Keratinocyte (primary cell): ENCODE measurements around the gene BAZ1A. TPM values are rescaled to one million over a fixed set of nuclear protein-coding genes. Genes with fewer than 3 reads are reported as not detected.

Experiments
- DNase-seq: peaks from one replicate; pipeline ENCODE4 v3.0.0-alpha.2; 2011; ENCODE audit warnings: low read depth, missing footprints, low spot score
- FAIRE-seq: peaks from 2 replicates; lab custom pipeline; 2011; peaks lifted over from hg19 to GRCh38; lab: Jason Lieb, UNC
- H2AFZ ChIP-seq: 2 replicates; pipeline ENCODE4 v1.6.0; 2012; ENCODE audit warnings: low read length, control low read depth, inconsistent platforms; ENCODE audit not compliant: control insufficient read depth
- H3K27ac ChIP-seq: 2 replicates; pipeline ENCODE4 v1.5.1; 2011; ENCODE audit warnings: low read length; ENCODE audit not compliant: control insufficient read depth, insufficient read depth
- H3K27me3 ChIP-seq: 3 replicates; pipeline ENCODE4 v1.6.0; 2011; ENCODE audit warnings: low read length; ENCODE audit not compliant: control insufficient read depth, insufficient read depth; ENCODE audit errors: extremely low read depth
- H3K36me3 ChIP-seq, 2 experiments: 2 replicates in 1 of 2; 3 replicates in 1 of 2; pipeline ENCODE4 v1.5.1; 2011; ENCODE audit warnings: low read length in 2 of 2, mild to moderate bottlenecking in 1 of 2; ENCODE audit not compliant: control insufficient read depth in 2 of 2, insufficient read depth in 2 of 2; ENCODE audit errors: extremely low read depth in 1 of 2
- H3K4me1 ChIP-seq: 3 replicates; pipeline ENCODE4 v1.5.1; 2011; ENCODE audit warnings: low read length; ENCODE audit not compliant: control insufficient read depth, insufficient read depth; ENCODE audit errors: extremely low read depth
- H3K4me2 ChIP-seq: 3 replicates; pipeline ENCODE4 v1.6.0; 2011; ENCODE audit warnings: low read depth, low read length; ENCODE audit not compliant: control insufficient read depth, insufficient read depth; ENCODE audit errors: extremely low read depth
- H3K4me3 ChIP-seq, 3 experiments: fragments of 200-600 bp in 1 of 3; sonication (generic) in 1 of 3; 2 replicates in 2 of 3; 3 replicates in 1 of 3; pipeline ENCODE4 v1.5.1; 2011 to 2016; ENCODE audit warnings: low read length in 3 of 3, mild to moderate bottlenecking in 3 of 3, control low read depth in 2 of 3, inconsistent platforms in 1 of 3, low read depth in 1 of 3, mixed read lengths in 1 of 3, mixed run types in 1 of 3, moderate library complexity in 1 of 3; ENCODE audit not compliant: control insufficient read depth in 2 of 3, insufficient read depth in 2 of 3; ENCODE audit errors: extremely low read depth in 1 of 3
- H3K79me2 ChIP-seq: 2 replicates; pipeline ENCODE4 v1.6.0; 2012; ENCODE audit warnings: low read length; ENCODE audit not compliant: control insufficient read depth, insufficient read depth
- H3K9ac ChIP-seq: 3 replicates; pipeline ENCODE4 v1.6.0; 2011; ENCODE audit warnings: low read length; ENCODE audit not compliant: control insufficient read depth, insufficient read depth; ENCODE audit errors: extremely low read depth
- H3K9me1 ChIP-seq: 3 replicates; pipeline ENCODE4 v1.6.0; 2011; ENCODE audit warnings: low read length; ENCODE audit not compliant: control insufficient read depth, insufficient read depth; ENCODE audit errors: extremely low read depth
- H3K9me3 ChIP-seq: 2 replicates; pipeline ENCODE4 v1.5.1; 2012; ENCODE audit warnings: low read depth, low read length; ENCODE audit not compliant: control insufficient read depth
- H4K20me1 ChIP-seq: 3 replicates; pipeline ENCODE4 v1.6.0; 2011; ENCODE audit warnings: low read length; ENCODE audit not compliant: control insufficient read depth, insufficient read depth; ENCODE audit errors: extremely low read depth
- EZH2 ChIP-seq: IDR thresholded peaks from one replicate; pipeline ENCODE4 v1.6.1; 2012; ENCODE audit warnings: inconsistent platforms, mild to moderate bottlenecking, low read length, moderate library complexity
- dilution Hi-C: fragments of 300-500 bp; cut with MboI; formaldehyde crosslinking; loops from one replicate; pipeline ENCODE4 v1.7.0; 2020; ENCODE audit warnings: low sequenced_read_pairs; ENCODE audit not compliant: extremely low pct_ligation_motif_present
- polyA plus RNA-seq, 5 experiments: library from polyadenylated mRNA; depleted of rRNA in 3 of 5; stranded (reverse) in 3 of 5; stranded (forward) in 1 of 5; unstranded in 1 of 5; fragments of >200 nt; gene quantifications; 1 replicate in 1 of 5; 2 replicates in 3 of 5; 3 replicates in 1 of 5; pipeline versions ENCODE4 v1.2.1 to v1.2.3, GENCODE V29; 2011 to 2012; ENCODE audit warnings: missing spikeins in 2 of 5, low read depth in 1 of 5, low replicate concordance in 1 of 5
- TF ChIP-seq, protein P1 (sequence below), 3 experiments: IDR thresholded peaks in 1 of 3; conservative IDR thresholded peaks in 1 of 3; optimal IDR thresholded peaks in 1 of 3; 2 replicates in 2 of 3; 3 replicates in 1 of 3; pipeline versions ENCODE3 to v1.5.1; 2011; ENCODE audit warnings: low read length in 3 of 3, mild to moderate bottlenecking in 3 of 3, moderate library complexity in 2 of 3, control low read depth in 1 of 3, inconsistent platforms in 1 of 3; ENCODE audit not compliant: insufficient read depth in 2 of 3; ENCODE audit errors: extremely low read depth in 1 of 3

The BAZ1A gene
- polyA plus RNA-seq, 1 donor (not counting 4 experiments of a cell fraction or from before 2014, with no cell fraction given): 52.0 TPM

DNA sequence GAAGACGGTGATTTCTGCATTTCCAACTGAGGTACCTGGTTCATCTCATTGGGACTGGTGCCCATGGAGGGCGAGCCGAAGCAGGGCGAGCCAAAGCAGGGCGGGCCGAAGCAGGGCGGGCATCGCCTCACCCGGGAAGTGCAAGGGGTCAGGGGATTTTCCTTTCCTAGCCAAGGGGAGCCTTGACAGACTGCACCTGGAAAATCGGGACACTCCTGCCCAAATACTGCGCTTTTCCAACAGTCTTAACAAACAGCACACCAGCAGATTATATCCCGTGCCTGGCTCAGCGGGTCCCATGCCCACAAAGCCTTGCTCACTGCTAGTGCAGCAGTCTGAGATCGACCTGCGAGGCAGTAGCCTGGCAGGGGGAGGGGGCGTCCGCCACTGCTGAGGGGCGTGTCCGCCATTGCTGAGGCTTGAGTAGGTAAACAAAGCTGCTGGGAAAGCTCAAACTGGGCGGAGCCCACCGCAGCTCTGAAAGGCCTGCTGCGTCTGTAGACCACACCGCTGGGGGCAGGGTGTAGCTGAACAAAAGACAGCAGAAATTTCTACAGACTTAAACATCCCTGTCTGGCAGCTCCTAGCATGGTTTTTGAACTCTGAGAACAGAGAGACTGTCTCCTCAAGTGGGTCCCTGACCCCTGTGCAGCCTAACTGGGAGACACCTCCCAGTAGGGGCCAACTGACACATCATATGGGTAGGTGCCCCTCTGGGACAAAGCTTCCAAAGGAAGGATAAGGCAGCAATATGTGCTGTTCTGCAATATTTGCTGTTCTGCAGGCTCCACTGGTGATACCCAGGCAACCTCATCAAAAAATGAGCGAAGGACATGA is 77.2 kb downstream of the BAZ1A start:
- Histone ChIP-seq H3K4me1 (no peaks in the 10 kb centered on the region), H3K4me2 (no peak overlapping the region), H3K4me3 (no peak overlapping the region), H3K79me2 (no peaks in the 10 kb centered on the region), H3K9ac (no peak overlapping the region), H3K9me1 (no peaks in the 10 kb centered on the region), H3K9me3 (no peaks in the 10 kb centered on the region), H3K27me3 (no peaks in the 10 kb centered on the region), H3K27ac (no peak overlapping the region), H2AFZ (no peak overlapping the region), H4K20me1 (no peaks in the 10 kb centered on the region), H3K36me3 (peaks cover 4 to 23% of the 10 kb centered on the region in 2 experiments)
- no peak for TF ChIP-seq EZH2
- TF ChIP-seq, protein P1, sequence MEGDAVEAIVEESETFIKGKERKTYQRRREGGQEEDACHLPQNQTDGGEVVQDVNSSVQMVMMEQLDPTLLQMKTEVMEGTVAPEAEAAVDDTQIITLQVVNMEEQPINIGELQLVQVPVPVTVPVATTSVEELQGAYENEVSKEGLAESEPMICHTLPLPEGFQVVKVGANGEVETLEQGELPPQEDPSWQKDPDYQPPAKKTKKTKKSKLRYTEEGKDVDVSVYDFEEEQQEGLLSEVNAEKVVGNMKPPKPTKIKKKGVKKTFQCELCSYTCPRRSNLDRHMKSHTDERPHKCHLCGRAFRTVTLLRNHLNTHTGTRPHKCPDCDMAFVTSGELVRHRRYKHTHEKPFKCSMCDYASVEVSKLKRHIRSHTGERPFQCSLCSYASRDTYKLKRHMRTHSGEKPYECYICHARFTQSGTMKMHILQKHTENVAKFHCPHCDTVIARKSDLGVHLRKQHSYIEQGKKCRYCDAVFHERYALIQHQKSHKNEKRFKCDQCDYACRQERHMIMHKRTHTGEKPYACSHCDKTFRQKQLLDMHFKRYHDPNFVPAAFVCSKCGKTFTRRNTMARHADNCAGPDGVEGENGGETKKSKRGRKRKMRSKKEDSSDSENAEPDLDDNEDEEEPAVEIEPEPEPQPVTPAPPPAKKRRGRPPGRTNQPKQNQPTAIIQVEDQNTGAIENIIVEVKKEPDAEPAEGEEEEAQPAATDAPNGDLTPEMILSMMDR (optimal IDR thresholded peaks at IDR 0.05 in 1 of 3, IDR thresholded peaks at IDR 0.05 in 1 of 3, conservative IDR thresholded peaks at IDR 0.05 in 1 of 3; ENCODE audit: extremely low read depth in 1 of 3, insufficient read depth in 2 of 3, low read length in 3 of 3): no peak
- dilution Hi-C loops: no loop called here
- DNase-seq (no peak), FAIRE-seq (no peak)

DNA sequence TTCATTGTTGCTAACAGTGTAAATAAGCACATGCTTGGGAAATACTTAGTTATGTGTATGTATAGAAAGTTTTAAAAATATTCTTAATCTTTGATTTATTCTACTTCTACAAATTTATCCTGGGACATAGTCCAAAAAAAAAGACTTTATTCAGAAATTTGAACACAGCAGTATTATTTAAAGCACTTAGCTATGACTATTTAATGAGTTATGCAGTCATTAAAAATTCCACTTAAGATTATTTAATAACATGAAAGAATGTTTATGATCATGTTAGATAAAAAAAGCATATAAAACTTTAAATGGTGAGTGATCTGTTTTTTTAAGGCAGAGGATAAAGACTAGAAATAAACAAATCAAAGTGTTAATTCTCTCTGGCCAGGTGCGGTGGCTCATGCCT is 78.3 kb downstream of the BAZ1A start:
- Histone ChIP-seq H3K36me3 (peaks cover 8 to 13% of the 10 kb centered on the region in 2 experiments), H3K9me3 (no peaks in the 10 kb centered on the region), H3K9ac (no peak overlapping the region), H3K4me3 (no peak overlapping the region), H3K4me1 (no peaks in the 10 kb centered on the region), H3K79me2 (no peaks in the 10 kb centered on the region), H4K20me1 (no peaks in the 10 kb centered on the region), H3K27ac (no peak overlapping the region), H2AFZ (no peak overlapping the region), H3K27me3 (no peaks in the 10 kb centered on the region), H3K9me1 (no peaks in the 10 kb centered on the region), H3K4me2 (no peak overlapping the region)
- no peak for FAIRE-seq
- TF ChIP-seq EZH2: no peak
- TF ChIP-seq, protein P1 (optimal IDR thresholded peaks at IDR 0.05 in 1 of 3, IDR thresholded peaks at IDR 0.05 in 1 of 3, conservative IDR thresholded peaks at IDR 0.05 in 1 of 3; ENCODE audit: extremely low read depth in 1 of 3, insufficient read depth in 2 of 3, low read length in 3 of 3): no peak
- dilution Hi-C loops: no loop called here
- no peak for DNase-seq
